HG02970 (cell line): ENCODE measurements around the gene MAP2K4.
"Not testable (repeated sequence)": the region's sequence is repeated elsewhere in the genome, so short reads cannot be mapped to it uniquely, and the experiment has no call there.

Source experiments
- ATAC-seq: cut with Tn5 transposase; IDR thresholded peaks from one replicate; pipeline ENCODE4 v1.9.1; 2021; ENCODE audit warnings: mild to moderate bottlenecking, moderate library complexity, moderate number of reproducible peaks; ENCODE audit not compliant: unreplicated experiment, low FRiP score

The MAP2K4 gene

DNA sequence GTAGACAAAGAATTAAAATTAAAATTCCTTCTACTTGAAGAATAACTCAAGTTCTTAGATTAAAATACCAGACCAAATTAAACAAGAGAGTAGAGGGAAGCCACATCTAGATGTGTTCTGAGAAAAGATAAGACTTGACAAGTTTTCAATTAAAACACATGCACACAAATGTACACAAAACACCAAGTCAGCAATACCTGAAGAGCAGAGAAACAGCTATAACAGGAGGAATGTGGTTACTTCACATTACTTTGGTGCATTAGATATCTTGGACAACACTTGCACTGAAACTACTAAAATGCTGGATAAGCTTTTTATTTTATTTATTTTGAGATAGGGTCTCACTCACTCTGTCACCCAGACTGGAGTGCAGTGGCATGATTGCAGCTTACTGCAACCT, 113.9 kb downstream of the MAP2K4 start:
- no peak for ATAC-seq

DNA sequence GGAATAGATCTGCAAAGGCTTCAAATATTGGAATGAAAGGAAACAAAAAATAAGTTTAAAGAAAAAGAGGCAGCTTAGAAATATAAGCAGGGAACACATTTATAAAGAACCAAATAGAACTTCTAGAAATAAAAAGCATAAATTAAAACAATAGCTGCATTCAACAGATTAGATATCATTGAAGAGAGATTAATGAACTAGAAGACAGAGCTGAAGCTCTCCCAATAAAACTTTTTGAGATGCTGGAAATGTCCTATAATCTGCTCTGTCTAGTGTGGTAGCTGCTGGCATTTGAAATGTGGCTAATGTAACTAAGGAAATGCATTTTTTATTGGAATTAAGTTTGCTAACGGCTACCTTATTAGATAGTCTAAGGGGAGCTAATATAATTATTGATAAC, 115.6 kb downstream of the MAP2K4 start:
- ATAC-seq, result no peak

DNA sequence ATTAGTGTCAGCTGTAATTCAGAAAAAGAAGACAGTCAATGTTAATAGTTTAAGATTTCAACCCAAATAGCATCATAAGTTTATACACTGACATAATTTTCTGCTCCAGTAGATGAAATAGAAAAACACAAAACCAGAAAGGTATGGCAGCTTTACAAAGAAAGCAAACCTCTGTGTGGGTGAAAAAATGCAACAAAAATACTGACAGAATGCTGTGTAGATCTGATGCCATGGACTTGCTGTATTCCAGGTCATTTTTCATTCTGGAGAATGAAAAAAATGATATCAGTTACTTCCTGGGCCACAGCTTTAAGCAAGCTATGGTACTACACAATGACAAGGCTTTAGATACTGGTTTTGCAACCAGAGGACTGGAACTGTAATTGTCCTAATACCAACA, 116.0 kb downstream of the MAP2K4 start:
- ATAC-seq, result no peak

DNA sequence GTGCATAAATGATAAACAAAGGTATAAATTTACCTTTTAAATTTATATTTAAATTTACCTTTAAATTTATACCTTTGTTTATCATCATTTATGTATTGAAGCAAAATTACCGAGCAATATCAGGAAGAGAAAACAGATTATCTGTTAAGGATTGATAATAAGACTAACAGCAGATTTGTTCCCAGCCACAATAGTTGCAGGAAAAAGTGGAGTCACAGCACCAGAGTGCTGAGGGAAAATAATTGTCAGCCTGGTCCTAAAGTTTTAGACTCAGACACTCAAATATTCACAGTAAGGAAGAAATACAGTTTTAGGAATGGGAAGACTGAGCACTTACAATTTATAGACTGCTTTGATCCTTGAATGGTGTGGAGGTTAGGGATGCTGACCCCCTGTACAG, 117.2 kb downstream of the MAP2K4 start:
- no peak for ATAC-seq

DNA sequence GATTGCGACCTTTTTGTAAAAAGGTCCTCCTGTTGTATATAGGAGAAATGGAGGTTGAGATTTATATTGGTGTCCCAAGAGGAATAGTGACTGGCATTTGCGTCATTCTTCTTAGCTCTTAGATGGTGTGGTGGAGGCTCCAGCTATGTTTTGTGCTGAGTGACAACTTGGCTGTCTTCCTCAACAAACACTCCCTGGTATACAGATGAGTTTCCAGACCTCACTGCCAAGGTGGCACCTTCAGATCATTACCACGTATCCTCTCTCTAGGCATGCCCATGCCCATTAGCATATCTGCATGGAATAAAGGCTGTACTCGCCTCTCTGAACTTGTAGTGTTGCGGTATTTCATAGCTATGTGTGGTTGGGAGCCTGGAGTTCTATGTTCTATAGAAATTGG, 120.0 kb downstream of the MAP2K4 start:
- no peak for ATAC-seq

DNA sequence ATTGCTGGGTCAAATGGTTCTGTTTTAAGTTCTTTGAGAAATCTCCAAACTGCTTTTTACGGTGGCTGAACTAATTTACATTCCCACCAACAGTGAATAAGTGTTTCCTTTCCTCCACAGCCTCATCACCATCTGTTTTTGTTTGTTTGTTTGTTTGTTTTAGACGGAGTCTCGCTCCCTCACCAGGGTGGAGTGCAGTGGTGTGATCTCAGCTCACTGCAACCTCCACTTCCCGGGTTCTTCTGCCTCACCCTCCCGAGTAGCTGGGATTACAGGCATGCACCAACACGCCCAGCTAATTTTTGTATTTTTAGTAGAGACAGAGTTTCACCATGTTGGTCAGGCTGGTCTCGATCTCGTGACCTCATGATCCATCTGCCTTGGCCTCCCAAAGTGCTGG, 141.5 kb downstream of the MAP2K4 start:
- ATAC-seq, result not testable (repeated sequence)

DNA sequence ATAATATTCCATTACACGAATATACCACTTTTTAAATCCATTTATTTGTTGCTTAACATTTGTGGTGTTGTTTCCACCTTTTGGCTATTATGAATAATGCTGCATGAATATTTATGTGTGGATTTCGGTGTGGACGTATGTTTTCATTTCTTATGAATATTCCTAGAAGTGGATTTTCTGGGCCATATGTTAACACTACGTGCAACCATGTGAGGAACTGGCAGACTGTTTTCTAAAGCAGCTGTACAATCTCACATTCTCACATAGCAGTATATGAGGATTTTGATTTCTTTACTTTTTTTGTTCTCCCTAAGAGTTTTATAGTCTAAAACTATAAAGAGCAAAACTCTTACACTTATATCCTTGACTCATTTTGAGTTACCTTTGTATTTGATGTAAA, 143.4 kb downstream of the MAP2K4 start:
- ATAC-seq, result no peak

DNA sequence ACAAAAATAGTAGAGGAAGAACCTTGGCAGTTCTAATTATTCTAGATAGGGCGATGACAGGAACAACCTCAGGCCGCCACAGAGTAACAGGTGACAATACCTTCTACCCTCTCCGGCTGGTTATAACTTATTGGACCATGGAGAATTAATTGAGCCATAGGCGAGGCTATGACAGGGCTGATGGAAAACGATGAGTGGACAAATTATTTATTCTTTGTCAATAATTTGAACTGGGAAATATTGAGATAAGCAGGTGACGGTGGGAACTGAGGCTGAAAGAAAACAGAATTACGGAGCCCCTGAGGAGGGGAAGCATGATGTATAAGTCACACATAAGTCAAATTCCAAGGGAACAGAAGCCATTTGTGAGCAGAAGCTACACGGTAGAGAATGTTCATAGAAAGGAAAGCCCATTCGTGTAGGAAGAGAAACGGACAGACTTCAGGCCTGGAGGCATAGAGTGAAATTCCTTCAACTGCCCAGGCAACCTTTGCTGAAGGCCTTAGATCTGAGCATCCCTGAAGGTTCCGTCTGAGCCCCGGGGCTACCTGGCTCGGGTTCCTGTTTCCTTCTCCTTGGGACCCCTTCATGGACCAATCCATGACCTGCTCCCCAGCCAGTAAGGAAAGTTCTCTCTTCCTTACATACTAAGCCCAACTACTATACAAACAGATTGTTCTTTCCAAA, 158.1 kb downstream of the MAP2K4 start:
- no peak for ATAC-seq

DNA sequence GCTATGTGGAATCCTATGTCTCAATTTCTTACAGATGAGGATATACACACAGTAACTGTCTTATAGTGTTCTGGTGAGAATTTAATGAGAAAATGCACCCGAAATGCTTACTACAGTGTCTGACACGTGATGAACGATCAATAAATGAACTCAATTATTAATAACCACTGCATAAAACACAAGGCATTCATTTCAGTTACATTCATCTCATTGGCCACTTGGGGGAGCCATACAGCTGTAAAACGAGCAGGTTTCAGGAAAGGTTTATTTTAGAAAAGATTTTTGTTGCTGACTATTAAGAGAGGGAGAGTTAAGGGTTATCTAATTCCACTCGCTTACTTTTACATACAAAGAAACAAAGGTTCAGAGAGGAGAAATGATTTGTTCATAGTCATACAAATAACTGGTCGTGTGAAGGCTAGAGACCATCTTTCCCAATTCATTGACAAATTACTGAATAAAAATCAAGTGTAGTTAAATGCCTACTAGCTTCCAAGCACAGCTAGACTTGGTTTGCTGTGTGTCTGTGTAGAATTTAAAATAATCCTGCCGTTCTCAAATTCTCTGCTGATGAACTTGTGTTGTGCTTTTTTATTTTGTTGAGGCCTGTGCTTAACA, 160.1 kb downstream of the MAP2K4 start:
- no peak for ATAC-seq

DNA sequence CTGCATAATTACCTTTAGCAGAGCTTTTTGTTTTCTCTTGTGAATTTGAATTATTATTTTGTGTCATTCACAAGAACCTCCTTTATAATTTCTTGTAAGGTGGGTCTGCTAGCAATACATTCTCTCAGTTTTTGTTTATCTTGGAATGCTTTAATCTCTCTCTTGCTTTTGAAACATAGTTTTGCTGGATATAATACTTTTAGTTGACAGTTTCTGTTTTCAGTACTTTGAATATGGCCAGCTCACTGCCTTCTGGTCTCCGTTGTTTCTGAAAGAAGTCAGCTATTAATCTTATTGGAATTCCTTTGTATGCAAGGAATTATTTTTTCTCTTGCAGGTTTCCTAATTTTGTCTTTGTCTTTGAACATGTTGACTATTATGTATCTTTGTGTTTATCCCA, 167.0 kb downstream of the MAP2K4 start:
- no peak for ATAC-seq

DNA sequence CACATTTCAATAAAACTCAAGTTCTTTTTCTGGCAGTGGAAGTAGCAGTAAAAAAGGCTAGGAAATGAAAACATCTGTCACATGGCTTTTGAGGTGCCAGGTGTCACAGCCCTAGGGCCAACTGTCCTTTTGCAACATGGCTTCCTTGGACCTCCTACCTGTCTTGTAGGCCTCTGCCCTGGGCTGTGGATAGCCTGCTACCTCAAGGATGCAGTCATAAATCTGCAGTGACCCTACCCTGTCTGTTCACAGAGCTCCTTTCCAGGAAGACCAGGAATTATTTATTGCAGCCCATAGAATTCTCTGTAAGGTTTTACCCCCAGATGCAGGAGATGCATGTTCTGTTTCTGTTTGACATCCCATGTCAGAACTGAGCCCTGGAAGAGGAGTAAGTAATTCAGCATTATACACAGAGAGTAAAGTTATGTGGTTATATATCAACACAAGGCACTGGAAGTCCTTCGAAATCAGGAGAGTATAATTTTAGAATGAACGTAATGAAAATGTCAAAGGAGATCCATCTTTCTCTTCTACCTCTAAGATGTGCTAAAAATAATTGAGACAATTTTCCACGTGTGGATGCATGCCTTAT, 172.6 kb downstream of the MAP2K4 start:
- ATAC-seq, result no peak
